Inflammatory macrophage treated with lipopolysaccharide for 4 hours (primary cell): ENCODE data around the gene BRD7.

Source experiments
- DNase-seq: peaks from one replicate; pipeline ENCODE4 v3.0.0-alpha.2; 2020

BRD7 gene

GRCh38 chr16:50270510-50271147, 98.2 kb downstream of the BRD7 start:
- peak; percentile 53 for DNase-seq

GRCh38 chr16:50269769-50270509, 98.8 kb downstream of the BRD7 start:
- no peak for DNase-seq

- DNase-seq = no peak
Measured at GRCh38 chr16:50269061-50269705, 99.6 kb downstream of the BRD7 start.

- DNase-seq = no peak
Measured at GRCh38 chr16:50268352-50268751, 100.4 kb downstream of the BRD7 start.

- DNase-seq = peak; percentile 56
Measured at GRCh38 chr16:50267651-50268050, 101.1 kb downstream of the BRD7 start.

GRCh38 chr16:50267151-50267631, 101.6 kb downstream of the BRD7 start:
- no peak for DNase-seq

GRCh38 chr16:50266337-50267091, 102.3 kb downstream of the BRD7 start, which contains the start of gene ADCY7:
Gene ADCY7 (plus strand): TSS chr16:50266551. CDS start chr16:50288180, 21,629 bp downstream.
- peak; percentile 79 for DNase-seq
